ENCODE measurements around the gene OLFML2B.

Gene OLFML2B

GRCh38 chr1:161948435-161948834 lies 75.2 kb downstream of the OLFML2B start:
- FAIRE-seq = no peak

DNA sequence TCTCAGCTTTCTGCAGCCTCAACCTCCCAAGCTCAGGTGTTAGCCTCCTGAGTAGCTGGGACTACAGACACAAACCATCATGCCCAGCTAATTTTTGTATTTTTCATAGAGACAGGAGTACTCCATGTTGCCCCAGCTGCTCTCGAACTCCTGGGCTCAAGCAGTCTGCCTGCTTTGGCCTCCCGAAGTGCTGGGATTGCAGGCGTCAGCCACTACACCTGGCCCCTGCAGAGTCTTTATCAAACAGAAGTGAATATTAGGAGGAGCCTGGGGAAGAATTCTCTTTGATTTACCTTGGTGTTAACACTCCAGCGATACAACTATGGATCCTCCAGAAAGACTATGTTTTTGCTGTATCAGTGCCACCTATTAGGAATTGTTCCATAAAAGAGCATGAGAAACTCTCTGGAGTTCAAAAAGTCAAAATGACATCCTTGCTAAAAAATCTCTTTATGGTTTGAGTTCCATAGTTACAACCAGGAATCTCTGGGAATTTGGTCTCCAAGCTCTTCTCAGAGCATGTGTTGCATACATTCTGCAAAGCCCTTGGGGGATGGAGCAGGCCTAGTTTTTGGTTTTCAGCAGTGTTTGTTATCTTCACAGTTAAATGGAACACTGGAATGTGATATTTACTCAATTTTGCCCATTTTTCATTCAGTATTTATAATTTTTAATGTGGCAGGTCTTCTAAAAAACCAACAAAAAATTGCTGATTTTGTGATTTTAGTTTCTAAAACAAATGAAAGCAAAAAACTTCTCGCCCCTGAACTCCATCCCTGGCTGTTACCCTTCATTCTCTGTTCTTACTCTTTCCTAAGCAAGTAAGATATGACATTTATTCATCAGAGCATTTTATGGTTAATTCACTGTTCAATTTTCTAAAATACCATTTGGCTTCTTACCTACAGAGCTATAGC lies 77.3 kb downstream of the OLFML2B start:
- DNase-seq (ENCODE audit: low spot score) = no peak
- FAIRE-seq = no peak

More at GRCh38 chr1:161948435-161948834, 75.2 kb downstream of the OLFML2B start:
- DNase-seq (ENCODE audit: low spot score) = no peak

DNA sequence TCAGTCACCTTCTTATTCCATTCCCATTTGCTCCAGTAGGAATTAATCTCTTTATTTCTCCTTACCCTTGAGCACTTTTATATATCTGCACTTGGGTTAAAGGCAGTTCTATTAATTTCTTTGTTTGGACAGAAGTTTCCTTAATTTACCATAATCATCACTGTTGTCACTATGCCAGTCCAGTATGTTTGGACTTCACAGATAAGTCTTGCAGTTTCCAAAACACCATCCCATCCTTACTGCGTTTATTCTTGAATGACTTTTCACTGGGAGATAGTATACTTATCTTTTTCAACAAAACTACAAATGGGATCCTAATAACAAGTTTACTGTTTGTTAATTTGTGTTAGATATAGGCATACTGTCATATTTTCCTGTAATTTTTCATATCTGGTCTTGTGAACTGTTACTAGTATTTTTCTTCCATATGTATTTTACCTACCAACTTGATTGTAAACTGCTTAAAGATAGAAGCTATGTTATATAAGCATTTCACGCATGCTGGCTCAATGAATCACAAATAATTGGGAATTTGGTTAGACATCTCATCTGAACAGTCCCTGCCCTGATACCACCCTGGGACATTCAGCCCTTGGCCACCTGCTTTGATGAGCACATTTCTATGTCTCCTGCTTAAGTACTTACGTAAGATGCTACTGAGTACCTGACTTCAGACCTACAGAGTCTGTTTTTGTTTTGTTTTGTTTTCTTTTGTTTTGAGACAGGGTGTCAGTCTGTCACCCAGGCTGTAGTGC lies 78.2 kb downstream of the OLFML2B start:
- FAIRE-seq = no peak
- DNase-seq (ENCODE audit: low spot score) = no peak

DNA sequence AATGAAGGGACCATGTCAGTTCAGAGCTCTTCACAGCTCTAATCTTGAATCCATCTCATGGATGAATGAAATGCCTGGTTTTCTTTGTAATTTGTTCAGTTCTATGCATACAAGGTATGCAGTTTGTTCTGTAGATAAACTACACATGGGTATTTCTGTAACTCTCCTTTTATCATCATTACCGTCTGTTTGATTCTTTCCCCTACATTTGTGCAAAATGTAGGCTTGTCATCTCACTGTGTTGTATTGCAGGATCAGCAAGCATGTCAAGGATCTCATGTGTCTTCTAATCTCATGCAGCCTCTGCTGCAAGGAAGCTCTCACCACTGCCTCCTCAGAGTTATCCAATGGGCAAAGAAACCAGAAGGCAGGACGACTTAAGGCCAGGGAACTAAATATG lies 79.3 kb downstream of the OLFML2B start:
- FAIRE-seq (peak; percentile 30), DNase-seq (ENCODE audit: low spot score) (no peak)

GRCh38 chr1:161943737-161944136 lies 79.9 kb downstream of the OLFML2B start:
- DNase-seq (ENCODE audit: low spot score) (no peak), FAIRE-seq (no peak)

- no peak for FAIRE-seq
- no peak for DNase-seq (ENCODE audit: low spot score)
Observed at GRCh38 chr1:161941726-161942436, 81.8 kb downstream of the OLFML2B start.

DNA sequence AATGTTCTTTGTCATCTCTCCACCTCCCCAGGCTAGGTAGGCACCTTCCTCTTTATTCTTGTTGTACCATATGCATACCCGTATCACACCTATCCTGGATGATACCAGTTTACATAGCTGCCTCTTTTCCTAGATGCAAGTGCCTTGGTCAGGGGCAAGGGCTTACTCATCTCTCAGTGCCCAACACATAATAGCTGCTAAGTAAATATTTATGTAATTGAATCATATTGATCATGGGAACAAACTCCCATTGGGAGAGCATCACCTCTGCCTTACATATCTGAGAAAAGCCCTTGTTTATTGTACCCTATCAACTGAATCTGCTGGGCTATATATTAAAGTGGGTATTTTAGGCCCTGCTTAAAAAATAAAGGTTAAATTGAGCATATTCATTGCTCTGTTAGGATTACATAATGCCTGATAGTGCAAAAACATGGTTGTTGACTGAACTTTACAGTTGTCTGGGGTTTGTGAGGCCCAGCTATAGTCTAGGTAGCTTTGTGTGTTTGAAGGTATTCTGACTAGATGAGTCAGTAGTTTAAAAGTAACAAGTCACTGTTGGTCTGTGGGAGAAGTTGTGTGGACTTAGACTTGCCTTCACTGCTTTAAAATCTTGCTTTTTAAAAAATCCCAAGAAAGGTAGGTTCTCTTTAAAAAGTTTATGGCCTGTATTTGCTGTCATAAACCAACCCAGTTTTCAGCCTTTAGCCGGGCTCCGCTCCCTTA lies 82.6 kb downstream of the OLFML2B start:
- no peak for FAIRE-seq
- DNase-seq (ENCODE audit: low spot score) = no peak

GRCh38 chr1:161936786-161937185 lies 86.9 kb downstream of the OLFML2B start:
- DNase-seq (ENCODE audit: low spot score) (no peak), FAIRE-seq (no peak)

DNA sequence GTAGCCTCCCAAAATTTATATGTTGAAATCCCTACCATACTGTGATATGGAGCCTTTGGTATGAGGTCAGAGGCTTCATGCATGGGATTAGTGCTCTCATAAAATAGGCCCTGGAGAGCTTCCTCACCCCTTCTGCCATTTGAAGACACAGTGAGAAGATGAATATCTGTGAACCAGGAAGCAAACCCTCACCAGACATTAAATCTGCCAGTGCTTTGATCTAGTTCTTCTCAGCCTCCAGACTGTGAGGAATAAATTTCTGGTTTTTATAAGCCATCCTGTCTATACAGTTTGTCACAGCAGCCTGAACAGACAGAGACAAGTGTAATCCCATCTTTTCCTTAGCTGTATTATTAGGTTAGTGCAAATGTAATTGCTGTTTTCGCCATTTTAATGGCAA lies 88.4 kb downstream of the OLFML2B start:
- DNase-seq (ENCODE audit: low spot score) = no peak
- FAIRE-seq = no peak

DNA sequence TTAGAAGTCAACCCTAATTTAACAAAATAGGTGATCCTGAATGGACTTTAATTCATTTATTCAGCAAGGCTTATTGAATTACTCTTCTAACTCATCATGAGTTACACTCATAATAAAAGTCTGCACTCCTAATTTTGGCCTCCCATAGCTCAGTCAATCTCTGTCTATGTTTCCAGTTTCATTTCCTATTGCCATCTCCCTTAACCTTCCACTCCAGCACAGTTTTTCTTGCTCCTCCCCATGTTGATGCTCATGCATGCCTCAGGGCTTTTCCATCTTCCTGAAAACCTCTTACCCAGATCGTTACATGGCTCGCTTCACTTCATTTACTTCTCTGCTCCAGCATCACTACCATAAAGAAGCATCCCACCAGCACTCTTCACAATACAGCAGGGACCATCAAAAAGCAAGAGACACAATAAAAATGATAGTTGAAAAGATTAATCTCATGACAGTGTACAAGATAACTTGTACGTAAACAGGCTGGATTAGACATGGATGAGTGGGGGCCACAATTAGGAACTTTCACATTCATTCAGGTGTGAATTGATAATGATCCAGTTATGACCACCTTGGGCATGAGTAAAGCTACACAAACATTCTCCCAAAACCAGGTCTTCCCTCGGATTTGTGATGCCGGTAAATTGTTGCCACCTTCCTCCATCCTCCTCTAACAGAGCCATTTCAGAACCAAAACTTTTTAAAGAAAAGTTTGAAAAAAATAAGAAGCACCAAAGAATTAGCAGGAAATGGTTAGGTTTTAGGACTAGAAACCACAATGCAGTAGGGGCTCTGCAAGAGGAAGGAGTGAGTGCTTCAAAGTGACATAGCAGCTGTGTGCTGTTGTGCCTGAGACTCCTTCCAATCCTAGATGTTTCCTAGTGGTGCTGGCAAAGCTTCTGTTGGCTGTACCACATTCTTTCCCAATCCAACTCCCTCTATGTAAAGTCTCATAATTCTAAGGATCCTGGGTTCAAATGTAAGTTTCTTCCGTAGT lies 89.8 kb downstream of the OLFML2B start:
- no peak for DNase-seq (ENCODE audit: low spot score)
- no peak for FAIRE-seq

All from urothelium cell line (cell line).